Left lobe of liver (tissue), 2 donors: ENCODE results near the gene ADCY1. TPM values are rescaled to one million over a fixed set of nuclear protein-coding genes. Genes with fewer than 3 reads are reported as not detected.
A peak's percentile ranks its signal among the peaks of the same experiment; 100 is the strongest.

Experiments used
- ATAC-seq: fragments of 200-7000 bp; cut with Tn5 transposase; one replicate; pipeline ENCODE4 v1.9.1; 2020; ENCODE audit warnings: mild to moderate bottlenecking, moderate library complexity
- DNase-seq: peaks from one replicate; pipeline ENCODE4 v3.0.0-alpha.2; 2020; ENCODE audit warnings: low spot score
- total RNA-seq: library from RNA; stranded (reverse); gene quantifications from one replicate; pipeline ENCODE4 v1.2.1, GENCODE V29; 2021
- donor health status: DM: no; HTN: no; CAD: no; lungs with moderate emphysema.
- donor health status: DM: no; HTN: yes; CAD: no.

Gene ADCY1
- total RNA-seq, 1 donor from 2014 or later, result 12.8 TPM

- no peak for ATAC-seq
- DNase-seq, result peak; percentile 24
Observed at GRCh38 chr7:45592230-45592991, 18.2 kb downstream of the ADCY1 start.

- peak; percentile 32 for DNase-seq
- no peak for ATAC-seq
Observed at GRCh38 chr7:45593121-45593541, 19.0 kb downstream of the ADCY1 start.

GRCh38 chr7:45593877-45594276 is 19.7 kb downstream of the ADCY1 start:
- ATAC-seq (no peak), DNase-seq (no peak)

- ATAC-seq, result no peak
- no peak for DNase-seq
Observed at GRCh38 chr7:45594745-45595535, 20.8 kb downstream of the ADCY1 start.

GRCh38 chr7:45595809-45596664 is 21.9 kb downstream of the ADCY1 start:
- ATAC-seq, result no peak
- peak; percentile 31 for DNase-seq

- ATAC-seq, result no peak
Observed at GRCh38 chr7:45596665-45597095, 22.5 kb downstream of the ADCY1 start.

GRCh38 chr7:45597286-45597984 is 23.3 kb downstream of the ADCY1 start:
- no peak for ATAC-seq
- no peak for DNase-seq

More at GRCh38 chr7:45596665-45597095, 22.5 kb downstream of the ADCY1 start:
- DNase-seq, result no peak

GRCh38 chr7:45598886-45599520 is 24.8 kb downstream of the ADCY1 start:
- DNase-seq (peak; percentile 35), ATAC-seq (no peak)

GRCh38 chr7:45599851-45600706 is 25.9 kb downstream of the ADCY1 start:
- DNase-seq (peak; percentile 29), ATAC-seq (no peak)

- DNase-seq (no peak), ATAC-seq (no peak)
Observed at GRCh38 chr7:45601094-45601493, 26.9 kb downstream of the ADCY1 start.

- no peak for ATAC-seq
- DNase-seq, result no peak
Observed at GRCh38 chr7:45601816-45602540, 27.8 kb downstream of the ADCY1 start.

GRCh38 chr7:45606050-45606449 is 31.9 kb downstream of the ADCY1 start:
- ATAC-seq (no peak), DNase-seq (no peak)

- ATAC-seq, result no peak
- no peak for DNase-seq
Observed at GRCh38 chr7:45606931-45607330, 32.8 kb downstream of the ADCY1 start.

GRCh38 chr7:45609180-45609579 is 35.0 kb downstream of the ADCY1 start:
- peak; percentile 29 for DNase-seq
- ATAC-seq, result no peak

GRCh38 chr7:45610019-45610418 is 35.9 kb downstream of the ADCY1 start:
- ATAC-seq (no peak), DNase-seq (peak; percentile 30)

GRCh38 chr7:45610660-45611299 is 36.6 kb downstream of the ADCY1 start:
- no peak for DNase-seq
- ATAC-seq, result no peak

- DNase-seq (no peak), ATAC-seq (no peak)
Observed at GRCh38 chr7:45617166-45617565, 43.0 kb downstream of the ADCY1 start.

GRCh38 chr7:45622058-45622457 is 47.9 kb downstream of the ADCY1 start:
- ATAC-seq (no peak), DNase-seq (no peak)
